Naive thymus-derived CD8-positive, alpha-beta T cell (primary cell): ENCODE results near the gene SLC44A3. TPM values are rescaled to one million over a fixed set of nuclear protein-coding genes. Genes with fewer than 3 reads are reported as not detected.

Experiments
- ATAC-seq, 2 donors: fragments of 150-1000 bp; cut with Tn5 transposase in 1 of 2; sonication (Bioruptor Pico), chemical (Tn5 transposase) in 1 of 2; 1 replicate in 1 of 2; 2 replicates in 1 of 2; pipeline ENCODE4 v1.10.0; 2021; ENCODE audit warnings: mild to moderate bottlenecking in 2 of 2, moderate library complexity in 2 of 2
- POLR2A ChIA-PET: fragments of 350-600 bp; sonication (Branson Sonifier 250); formaldehyde crosslinking; loops from one replicate; lab custom pipeline; 2021; ENCODE audit warnings: antibody characterized with exemption; lab: Charles Lee
- DNase-seq, 10 donors: peaks; one replicate each; pipeline versions ENCODE4 v3.0.0 to v3.0.0-alpha.2; 2020 to 2022
- H3K27ac Mint-ChIP-seq, 10 donors: one replicate each; pipeline ENCODE4 v1.8.0; 2020 to 2022; ENCODE audit warnings: mild to moderate bottlenecking in 10 of 10, mixed read lengths in 10 of 10, moderate library complexity in 4 of 10, inconsistent platforms in 1 of 10
- H3K27me3 Mint-ChIP-seq, 5 donors: one replicate each; pipeline ENCODE4 v1.8.0; 2021 to 2022; ENCODE audit warnings: mixed read lengths in 5 of 5
- H3K36me3 Mint-ChIP-seq, 3 donors: one replicate each; pipeline ENCODE4 v1.8.0; 2020 to 2022; ENCODE audit warnings: mixed read lengths in 3 of 3, mild to moderate bottlenecking in 2 of 3, inconsistent platforms in 1 of 3
- H3K4me1 Mint-ChIP-seq, 4 donors: one replicate each; pipeline ENCODE4 v1.8.0; 2021 to 2022; ENCODE audit warnings: mixed read lengths in 4 of 4
- H3K4me3 Mint-ChIP-seq, 10 donors: one replicate each; pipeline ENCODE4 v1.8.0; 2020 to 2022; ENCODE audit warnings: mild to moderate bottlenecking in 10 of 10, mixed read lengths in 10 of 10, moderate library complexity in 6 of 10, inconsistent platforms in 1 of 10
- H3K9me3 Mint-ChIP-seq, 9 donors: one replicate each; pipeline ENCODE4 v1.8.0; 2020 to 2022; ENCODE audit warnings: mixed read lengths in 9 of 9, mild to moderate bottlenecking in 3 of 9, inconsistent platforms in 1 of 9, moderate library complexity in 1 of 9
- polyA plus RNA-seq, 3 donors: library from polyadenylated mRNA; unstranded; fragments of 300-500 nt; fragmentation: Illumina TruSeq; gene quantifications; one replicate each; pipeline ENCODE4 v1.2.3, GENCODE V29; 2021
- total RNA-seq, 8 experiments: library from RNA in 2 of 8; stranded (reverse) in 2 of 8; gene quantifications; one replicate each; pipeline ENCODE4 v1.2.3 and lab custom pipeline; 2021 to 2026

SLC44A3 gene
- not detected for total RNA-seq
- polyA plus RNA-seq, result not detected
- 0 to 0.09 (median 0) reads per million in 6 experiments for total RNA-seq (lab: John Stamatoyannopoulos, UW)

GRCh38 chr1:94819945-94820746 lies at the start of gene SLC44A3:
TSS of gene SLC44A3 (plus strand) at chr1:94820357. CDS start at chr1:94820452, 95 bp downstream.
- no peaks in the 10 kb centered on the region for H3K36me3 Mint-ChIP-seq
- peaks cover 0 to 14% (median 0%) of the 10 kb centered on the region in 9 donors for H3K9me3 Mint-ChIP-seq
- H3K4me3 Mint-ChIP-seq, result peak within 1 kb of the TSS; percentile 56 to 75 (median 62)
- peaks cover 0 to 7% (median 4%) of the 10 kb centered on the region in 4 donors for H3K4me1 Mint-ChIP-seq
- H3K27me3 Mint-ChIP-seq, result peaks cover 26 to 69% (median 42%) of the 10 kb centered on the region in 5 donors
- DNase-seq (peak in 1 of 10 donors; percentile 1), ATAC-seq (peak; percentile 23 to 50)
- POLR2A ChIA-PET, result no interaction called here
- peak within 1 kb of the TSS in 1 of 10 donors; percentile 45 for H3K27ac Mint-ChIP-seq

- Mint-ChIP-seq H3K4me3 (no peak overlapping the region), H3K27ac (no peak overlapping the region), H3K9me3 (peaks cover 0 to 2% (median 0%) of the 10 kb centered on the region in 9 donors), H3K36me3 (no peaks in the 10 kb centered on the region), H3K4me1 (peaks cover 0 to 7% (median 0%) of the 10 kb centered on the region in 4 donors), H3K27me3 (peaks cover 0 to 9% (median 4%) of the 10 kb centered on the region in 5 donors)
- DNase-seq, result no peak
- POLR2A ChIA-PET, result no interaction called here
- no peak for ATAC-seq
Observed at GRCh38 chr1:94772230-94772641, 47.9 kb upstream of the SLC44A3 start.

GRCh38 chr1:94772845-94773244 lies 47.3 kb upstream of the SLC44A3 start:
- Mint-ChIP-seq H3K27me3 (peaks cover 0 to 9% (median 4%) of the 10 kb centered on the region in 5 donors), H3K4me3 (no peak overlapping the region), H3K4me1 (peaks cover 0 to 7% (median 0%) of the 10 kb centered on the region in 4 donors), H3K9me3 (peaks cover 0 to 2% (median 0%) of the 10 kb centered on the region in 9 donors), H3K27ac (no peak overlapping the region), H3K36me3 (no peaks in the 10 kb centered on the region)
- POLR2A ChIA-PET, result no interaction called here
- no peak for DNase-seq
- no peak for ATAC-seq

GRCh38 chr1:94773296-94773809 lies 46.8 kb upstream of the SLC44A3 start:
- Mint-ChIP-seq H3K36me3 (no peaks in the 10 kb centered on the region), H3K27ac (no peak overlapping the region), H3K4me3 (no peak overlapping the region), H3K27me3 (peaks cover 0 to 9% (median 4%) of the 10 kb centered on the region in 5 donors), H3K4me1 (peaks cover 0 to 7% (median 0%) of the 10 kb centered on the region in 4 donors), H3K9me3 (peaks cover 0 to 2% (median 0%) of the 10 kb centered on the region in 9 donors)
- ATAC-seq, result no peak
- POLR2A ChIA-PET, result no interaction called here
- no peak for DNase-seq

GRCh38 chr1:94773931-94774422 lies 46.2 kb upstream of the SLC44A3 start:
- Mint-ChIP-seq H3K27me3 (peaks cover 0 to 9% (median 1%) of the 10 kb centered on the region in 5 donors), H3K4me1 (peaks cover 0 to 7% (median 0%) of the 10 kb centered on the region in 4 donors), H3K36me3 (no peaks in the 10 kb centered on the region), H3K4me3 (peak overlapping the region in 1 of 10 donors; percentile 17), H3K9me3 (peaks cover 0 to 2% (median 0%) of the 10 kb centered on the region in 9 donors), H3K27ac (no peak overlapping the region)
- no peak for ATAC-seq
- DNase-seq, result no peak
- POLR2A ChIA-PET, result no interaction called here

DNA sequence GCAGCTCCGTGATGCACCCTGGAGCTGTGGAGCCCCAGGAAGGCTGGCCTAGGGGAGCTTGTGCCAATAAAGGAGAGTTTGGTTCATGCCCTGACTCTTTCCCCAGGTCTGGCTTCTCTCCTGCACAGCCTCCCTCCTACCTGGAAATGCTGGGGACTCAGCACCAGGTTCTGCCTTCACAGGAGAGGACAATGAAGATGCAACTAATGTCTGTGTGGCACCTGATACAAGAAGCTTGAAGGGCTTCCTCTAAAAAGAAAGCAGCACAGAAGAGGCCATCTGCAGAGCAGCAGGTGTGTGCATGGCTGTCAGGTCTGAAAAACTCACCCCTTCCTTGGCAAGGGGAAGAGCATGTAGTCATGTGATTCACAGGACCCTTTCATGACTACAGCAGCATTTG lies 43.7 kb upstream of the SLC44A3 start:
- no peaks in the 10 kb centered on the region for H3K36me3 Mint-ChIP-seq
- H3K27me3 Mint-ChIP-seq, result peaks cover 0 to 28% (median 11%) of the 10 kb centered on the region in 5 donors
- H3K4me3 Mint-ChIP-seq, result no peak overlapping the region
- H3K27ac Mint-ChIP-seq, result no peak overlapping the region
- H3K9me3 Mint-ChIP-seq, result peaks cover 0 to 2% (median 0%) of the 10 kb centered on the region in 9 donors
- ATAC-seq (no peak), DNase-seq (no peak)
- H3K4me1 Mint-ChIP-seq, result peaks cover 0 to 7% (median 0%) of the 10 kb centered on the region in 4 donors
- POLR2A ChIA-PET, result no interaction called here

GRCh38 chr1:94777281-94777680 lies 42.9 kb upstream of the SLC44A3 start:
- H3K27ac Mint-ChIP-seq, result no peak overlapping the region
- H3K4me1 Mint-ChIP-seq, result peaks cover 0 to 7% (median 0%) of the 10 kb centered on the region in 4 donors

DNA sequence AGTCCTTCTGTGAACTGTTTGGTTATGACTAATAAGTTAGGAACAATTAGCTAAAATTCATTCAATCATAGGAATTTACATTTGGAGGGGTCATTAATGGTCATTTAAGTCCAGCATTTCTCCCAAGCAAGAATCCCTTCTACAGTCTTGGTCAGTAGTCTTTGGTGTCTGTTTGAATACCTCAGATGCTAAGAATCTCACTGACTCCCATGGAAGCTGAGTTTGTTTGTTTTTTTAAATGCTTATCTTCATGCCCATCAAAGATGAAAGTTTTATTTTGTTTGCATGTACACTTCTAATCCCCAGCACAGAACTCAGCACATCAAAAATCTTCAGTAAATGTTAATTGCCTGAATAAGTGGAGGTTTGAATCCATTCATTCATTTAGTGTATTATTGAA lies 41.3 kb upstream of the SLC44A3 start:
- Mint-ChIP-seq H3K27me3 (peaks cover 3 to 40% (median 14%) of the 10 kb centered on the region in 5 donors), H3K4me1 (no peaks in the 10 kb centered on the region), H3K4me3 (no peak overlapping the region), H3K36me3 (no peaks in the 10 kb centered on the region), H3K9me3 (peaks cover 0 to 2% (median 0%) of the 10 kb centered on the region in 9 donors), H3K27ac (no peak overlapping the region)
- DNase-seq (no peak), ATAC-seq (no peak)
- POLR2A ChIA-PET, result no interaction called here

More at GRCh38 chr1:94777281-94777680, 42.9 kb upstream of the SLC44A3 start:
- Mint-ChIP-seq H3K9me3 (peaks cover 0 to 2% (median 0%) of the 10 kb centered on the region in 9 donors), H3K36me3 (no peaks in the 10 kb centered on the region), H3K27me3 (peaks cover 0 to 30% (median 12%) of the 10 kb centered on the region in 5 donors), H3K4me3 (no peak overlapping the region)
- POLR2A ChIA-PET, result no interaction called here
- ATAC-seq (no peak), DNase-seq (no peak)

DNA sequence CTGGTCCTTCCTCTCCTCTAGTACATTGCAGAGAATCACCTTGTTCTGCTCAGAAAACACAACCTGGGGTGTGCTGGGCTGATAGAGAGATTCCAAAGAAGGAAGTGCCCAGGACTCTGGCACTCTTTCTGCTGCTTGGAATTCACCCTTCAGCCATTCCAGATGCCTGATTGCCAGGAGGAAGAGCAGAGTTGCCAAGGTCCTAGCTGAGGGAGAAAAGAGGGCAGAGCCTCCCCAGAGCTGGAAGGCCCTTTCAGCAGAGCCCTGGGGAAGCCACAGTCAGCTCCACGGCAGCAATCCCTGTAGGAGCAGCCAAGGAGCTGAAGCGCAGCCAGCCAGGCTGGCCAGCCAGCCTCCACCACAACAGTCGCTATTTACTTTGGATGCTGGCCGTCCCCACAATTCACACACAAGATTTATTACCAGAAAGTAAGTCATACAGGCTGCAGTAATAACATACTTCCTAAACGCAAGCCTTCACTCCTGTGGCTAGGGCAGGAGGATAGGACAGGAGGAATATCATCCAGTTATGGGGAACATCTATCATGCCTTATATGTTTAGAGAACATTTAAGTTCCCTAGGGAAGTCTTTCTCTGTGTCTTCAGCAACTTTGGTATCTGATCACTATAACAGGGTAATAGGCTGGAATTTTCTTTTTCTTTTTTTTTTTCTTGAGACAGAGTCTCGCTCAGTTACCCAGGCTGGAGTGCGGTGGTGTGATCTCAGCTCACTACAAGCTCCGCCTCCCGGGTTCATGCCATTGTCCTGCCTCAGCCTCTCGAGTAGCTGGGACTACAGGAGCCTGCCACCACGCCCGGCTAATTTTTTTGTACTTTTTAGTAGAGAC lies 36.6 kb upstream of the SLC44A3 start:
- Mint-ChIP-seq H3K4me3 (no peak overlapping the region), H3K27ac (no peak overlapping the region), H3K4me1 (no peaks in the 10 kb centered on the region), H3K27me3 (peaks cover 6 to 32% (median 17%) of the 10 kb centered on the region in 5 donors), H3K9me3 (no peaks in the 10 kb centered on the region), H3K36me3 (no peaks in the 10 kb centered on the region)
- DNase-seq (no peak), ATAC-seq (no peak)
- POLR2A ChIA-PET, result no interaction called here

DNA sequence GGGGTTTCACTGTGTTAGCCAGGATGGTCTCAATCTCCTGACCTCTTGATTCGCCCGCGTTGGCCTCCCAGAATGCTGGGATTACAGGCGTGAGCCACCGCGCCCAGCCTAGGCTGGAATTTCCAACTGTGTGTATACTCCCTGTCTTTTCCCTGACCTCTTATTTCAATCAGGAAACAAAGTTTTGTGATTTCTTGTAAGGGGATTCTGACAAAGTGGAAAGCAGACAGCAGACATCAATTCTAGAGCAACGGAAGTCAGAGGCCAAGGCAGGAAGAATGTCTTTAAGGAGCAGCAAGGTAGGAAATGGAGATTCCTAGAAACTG lies 36.0 kb upstream of the SLC44A3 start:
- Mint-ChIP-seq H3K36me3 (no peaks in the 10 kb centered on the region), H3K27me3 (peaks cover 6 to 32% (median 15%) of the 10 kb centered on the region in 5 donors), H3K9me3 (no peaks in the 10 kb centered on the region), H3K27ac (no peak overlapping the region), H3K4me1 (no peaks in the 10 kb centered on the region), H3K4me3 (no peak overlapping the region)
- ATAC-seq (no peak), DNase-seq (no peak)
- POLR2A ChIA-PET, result no interaction called here

DNA sequence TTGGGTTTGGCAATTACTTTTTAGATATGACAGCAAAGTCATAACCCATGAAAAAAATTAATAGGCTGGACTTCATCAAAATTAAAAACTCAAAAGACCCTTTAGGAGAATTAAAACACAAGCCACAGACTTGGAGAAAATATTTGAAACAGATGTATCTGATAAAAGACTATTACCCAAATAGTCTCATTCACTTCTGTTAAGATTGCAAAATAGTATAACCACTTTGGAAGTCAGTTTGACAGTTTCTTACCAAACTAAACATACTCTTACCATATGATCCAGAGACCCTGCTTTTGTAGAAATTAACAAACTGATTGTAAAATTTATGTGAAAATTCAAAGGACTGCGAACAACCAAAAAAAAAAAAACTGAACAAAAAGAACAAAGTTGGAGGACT lies 32.5 kb upstream of the SLC44A3 start:
- Mint-ChIP-seq H3K27me3 (peaks cover 6 to 12% (median 8%) of the 10 kb centered on the region in 5 donors), H3K36me3 (no peaks in the 10 kb centered on the region), H3K9me3 (no peaks in the 10 kb centered on the region), H3K4me3 (no peak overlapping the region), H3K4me1 (peaks cover 0 to 10% (median 1%) of the 10 kb centered on the region in 4 donors), H3K27ac (no peak overlapping the region)
- ATAC-seq, result no peak
- DNase-seq, result no peak
- POLR2A ChIA-PET, result no interaction called here

- no peak overlapping the region for H3K4me3 Mint-ChIP-seq
- H3K9me3 Mint-ChIP-seq, result no peaks in the 10 kb centered on the region
- ATAC-seq, result no peak
Observed at GRCh38 chr1:94790246-94790645, 29.9 kb upstream of the SLC44A3 start.

More at GRCh38 chr1:94790246-94790645, 29.9 kb upstream of the SLC44A3 start:
- POLR2A ChIA-PET, result no interaction called here
- peaks cover 0 to 23% (median 2%) of the 10 kb centered on the region in 4 donors for H3K4me1 Mint-ChIP-seq
- H3K27ac Mint-ChIP-seq, result no peak overlapping the region
- peaks cover 0 to 5% (median 4%) of the 10 kb centered on the region in 5 donors for H3K27me3 Mint-ChIP-seq
- no peaks in the 10 kb centered on the region for H3K36me3 Mint-ChIP-seq
- DNase-seq, result no peak
